GM19324 (cell line): ENCODE data around the gene GPR137C.

Experiments
- ATAC-seq: cut with Tn5 transposase; IDR thresholded peaks from one replicate; pipeline ENCODE4 v1.9.1; 2021; ENCODE audit warnings: mild to moderate bottlenecking, moderate library complexity; ENCODE audit not compliant: unreplicated experiment, low FRiP score

Gene GPR137C, protein sequence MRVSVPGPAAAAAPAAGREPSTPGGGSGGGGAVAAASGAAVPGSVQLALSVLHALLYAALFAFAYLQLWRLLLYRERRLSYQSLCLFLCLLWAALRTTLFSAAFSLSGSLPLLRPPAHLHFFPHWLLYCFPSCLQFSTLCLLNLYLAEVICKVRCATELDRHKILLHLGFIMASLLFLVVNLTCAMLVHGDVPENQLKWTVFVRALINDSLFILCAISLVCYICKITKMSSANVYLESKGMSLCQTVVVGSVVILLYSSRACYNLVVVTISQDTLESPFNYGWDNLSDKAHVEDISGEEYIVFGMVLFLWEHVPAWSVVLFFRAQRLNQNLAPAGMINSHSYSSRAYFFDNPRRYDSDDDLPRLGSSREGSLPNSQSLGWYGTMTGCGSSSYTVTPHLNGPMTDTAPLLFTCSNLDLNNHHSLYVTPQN

DNA sequence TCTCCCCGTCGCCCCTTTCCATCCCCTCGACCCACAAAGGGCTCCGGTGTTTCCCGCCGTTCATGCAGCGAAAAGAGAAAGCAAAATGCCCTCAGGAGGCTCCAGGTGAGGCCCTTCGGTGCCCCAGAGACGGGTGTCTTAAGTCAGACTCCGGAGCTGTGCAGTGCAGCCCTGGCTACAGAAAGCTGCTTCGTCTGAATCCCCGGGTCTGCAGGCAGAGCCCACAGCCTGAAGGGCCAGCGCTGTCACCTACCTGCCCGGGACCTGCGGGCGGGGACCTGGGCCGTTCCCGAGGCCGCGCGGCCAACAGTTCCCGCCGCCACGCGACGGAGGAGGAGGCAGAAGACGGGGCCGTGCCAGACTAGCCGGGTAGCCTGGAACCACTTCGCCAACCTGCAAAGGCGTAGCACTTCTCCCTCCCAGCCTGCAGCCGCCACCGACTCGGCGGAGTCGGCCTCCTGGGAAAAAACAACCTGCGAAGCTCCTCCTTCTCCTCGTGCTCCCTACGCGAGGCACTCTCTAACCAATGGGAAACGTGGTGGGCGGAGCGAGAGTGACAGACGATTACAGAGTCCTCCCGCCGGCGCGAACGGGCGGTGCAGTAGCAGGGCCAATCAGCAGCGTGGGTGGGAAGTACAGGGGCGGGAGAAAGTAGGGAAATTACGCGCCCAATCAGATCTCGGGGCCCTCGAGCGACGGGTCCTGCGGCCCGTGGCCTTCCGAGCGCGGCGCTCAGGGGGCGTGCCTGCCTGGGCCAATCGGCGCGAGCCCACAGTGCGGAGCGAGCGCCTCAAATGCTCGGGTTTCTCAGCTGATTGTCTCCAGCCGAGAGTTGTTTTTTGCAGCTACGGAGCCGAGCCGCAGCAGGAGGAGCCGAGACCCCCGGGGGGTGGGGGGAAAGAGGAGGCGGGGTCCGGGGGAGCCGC lies at the start of gene GPR137C, which contains the start of gene TXNDC16:
GPR137C (plus strand) TSS at position 774 of the 926 bp plus-strand sequence. CDS start 312 bp downstream, outside the sequence.
TXNDC16 (minus strand) TSS at position 443 of the 926 bp plus-strand sequence. CDS start 8,948 bp downstream, outside the sequence.
- ATAC-seq = peak; percentile 97

GRCh38 chr14:52513249-52513648 lies 39.4 kb upstream of the GPR137C start:
- ATAC-seq = no peak

GRCh38 chr14:52514046-52514811 lies 38.4 kb upstream of the GPR137C start:
- no peak for ATAC-seq

DNA sequence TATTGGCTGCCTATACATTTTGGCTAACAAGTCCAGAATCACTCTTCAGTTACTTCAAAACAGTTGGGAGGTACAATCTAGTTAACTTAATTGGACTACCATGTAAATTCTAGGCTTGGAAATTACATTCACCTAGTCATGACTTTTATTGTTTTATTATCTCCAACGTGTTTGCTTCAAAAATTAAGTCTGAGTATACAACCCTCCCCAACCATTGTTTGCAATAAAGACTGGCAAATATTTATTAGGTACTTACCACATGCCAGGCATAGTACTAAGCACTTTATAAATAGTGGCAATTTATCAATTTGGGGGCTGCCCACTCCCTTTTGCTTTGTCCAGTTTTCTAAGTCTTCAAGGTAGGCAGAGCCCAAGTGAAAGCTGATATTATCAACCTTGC lies 30.6 kb upstream of the GPR137C start:
- ATAC-seq = no peak

DNA sequence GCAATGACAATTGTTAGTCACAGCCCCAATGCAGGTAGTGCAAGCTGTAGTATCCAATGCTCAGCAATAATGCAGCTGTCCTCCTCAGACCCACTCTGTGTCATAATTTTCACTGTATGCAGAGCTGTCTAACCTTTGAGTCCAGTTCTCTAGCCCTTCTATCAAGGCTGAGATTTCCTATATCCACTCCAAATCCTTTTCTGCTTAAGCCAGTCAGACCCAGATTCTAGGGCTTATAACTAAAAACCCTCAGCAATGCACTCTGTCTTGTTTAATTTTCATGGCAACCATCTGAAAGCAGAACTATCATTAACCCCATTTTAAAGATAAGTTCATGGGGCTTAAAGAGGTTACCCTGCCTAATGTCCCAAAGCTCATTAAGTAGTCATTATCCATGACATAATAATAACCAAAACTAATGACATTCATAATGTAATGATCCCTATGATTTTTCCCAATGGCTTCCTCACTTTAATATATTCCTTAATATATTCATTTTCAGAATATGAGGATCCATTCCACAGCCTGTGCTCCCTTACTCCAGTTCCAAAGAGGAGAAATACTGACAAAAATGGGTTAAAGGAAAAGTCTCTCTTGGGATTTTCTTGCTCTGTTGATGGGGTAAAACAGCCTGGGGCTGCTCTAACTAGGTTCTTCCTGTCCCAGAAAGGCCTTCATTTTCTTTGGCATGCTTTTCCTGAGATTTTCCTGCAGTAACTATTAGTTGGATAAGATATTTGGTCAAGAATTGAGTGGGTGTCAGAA lies 29.9 kb upstream of the GPR137C start:
- ATAC-seq = no peak

DNA sequence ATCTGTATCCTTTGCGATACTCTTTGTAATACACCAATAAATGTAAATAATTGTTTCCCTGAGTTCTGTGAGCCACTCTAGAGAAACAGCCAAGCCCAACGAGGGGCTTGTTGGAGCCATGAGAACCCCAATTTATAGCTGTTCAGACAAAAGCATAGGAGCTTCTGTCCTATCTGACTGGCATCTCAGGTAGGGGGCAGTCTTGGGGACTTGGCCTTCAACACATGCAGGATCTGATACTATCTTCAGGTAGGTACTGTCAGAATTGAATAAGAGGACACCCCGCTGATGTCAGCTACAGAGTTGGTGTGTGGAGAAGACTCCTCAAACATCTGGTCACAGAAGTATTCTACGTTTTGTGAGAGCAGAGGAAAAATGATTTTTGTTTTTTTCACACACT lies 25.6 kb upstream of the GPR137C start:
- no peak for ATAC-seq

GRCh38 chr14:52531481-52531880 lies 21.2 kb upstream of the GPR137C start:
- ATAC-seq = no peak

DNA sequence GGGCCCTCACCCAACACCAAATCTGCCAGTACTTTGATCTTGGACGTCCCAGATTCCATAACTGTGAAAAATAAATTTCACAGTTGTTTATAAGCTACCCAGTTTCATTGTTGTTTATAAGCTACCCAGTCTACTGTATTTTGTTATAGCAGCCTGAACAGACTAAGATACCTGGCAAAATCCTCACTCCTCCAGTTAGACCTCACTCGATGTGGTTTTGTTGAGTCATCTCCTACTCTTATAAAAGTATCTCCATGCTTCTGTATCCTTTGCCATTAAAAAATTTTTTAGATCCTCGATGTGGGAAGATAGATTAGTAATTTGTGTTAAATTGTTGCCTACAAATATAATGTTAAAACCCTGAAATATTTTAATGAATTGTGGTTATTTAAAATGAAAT lies 16.4 kb upstream of the GPR137C start:
- no peak for ATAC-seq

DNA sequence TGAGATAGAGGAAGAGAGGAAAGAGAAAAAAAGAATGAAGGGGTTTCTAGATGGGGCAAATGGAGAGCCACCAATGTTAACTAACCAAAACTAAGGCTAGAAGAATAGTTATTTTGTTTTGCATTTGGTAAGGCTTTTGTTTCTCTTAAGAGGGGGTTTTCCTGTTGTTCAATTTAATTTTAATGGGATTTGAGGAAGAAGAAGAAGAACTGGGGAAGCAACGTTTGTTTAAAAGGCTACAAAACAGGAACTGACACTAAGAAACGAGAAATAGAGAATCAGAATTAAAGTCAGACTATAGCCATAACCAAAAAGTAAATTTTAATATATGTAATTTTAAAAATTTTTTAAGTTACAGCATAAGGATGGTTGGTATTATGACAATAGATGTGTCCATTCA lies 14.0 kb upstream of the GPR137C start:
- ATAC-seq = no peak

- no peak for ATAC-seq
Observed at GRCh38 chr14:52545584-52546317, 6.9 kb upstream of the GPR137C start.

DNA sequence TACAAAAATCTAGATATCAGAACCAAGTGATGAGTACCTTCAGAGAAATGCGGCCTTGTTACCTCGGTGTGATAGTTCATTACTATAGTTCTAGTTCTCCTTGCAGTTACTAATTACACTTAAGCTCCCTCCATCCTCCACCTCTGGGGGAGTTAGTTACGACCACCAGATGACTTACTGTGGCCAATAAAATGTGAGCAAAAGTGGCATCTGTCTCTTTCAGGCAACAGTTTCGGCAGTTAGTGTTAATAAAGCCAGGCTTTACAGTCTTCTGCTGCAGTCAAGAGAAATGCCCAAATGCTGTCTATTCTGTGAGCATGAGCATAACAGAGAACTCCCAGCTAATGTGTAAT lies 6.3 kb upstream of the GPR137C start:
- ATAC-seq = no peak

- ATAC-seq = no peak
Observed at GRCh38 chr14:52547027-52547426, 5.6 kb upstream of the GPR137C start.

GRCh38 chr14:52547526-52547925 lies 5.1 kb upstream of the GPR137C start:
- ATAC-seq = no peak

DNA sequence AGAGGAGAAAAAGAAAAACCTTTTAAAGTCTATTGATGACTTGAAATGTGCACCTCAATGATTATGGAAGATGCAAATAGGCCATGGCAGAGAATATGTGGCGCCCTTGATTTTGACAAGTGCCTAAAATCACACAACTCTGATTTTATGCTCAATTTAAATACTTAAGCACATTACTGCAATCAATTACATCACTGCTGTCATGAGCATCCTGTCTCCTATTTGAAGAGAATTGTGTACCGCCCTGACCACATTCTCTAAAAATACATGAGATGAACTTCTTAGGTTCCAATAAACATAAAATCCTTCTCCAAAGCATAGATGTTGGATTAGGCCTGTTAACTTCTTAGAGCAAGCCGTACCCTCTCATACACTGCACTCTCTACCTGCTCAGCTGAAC lies 2.0 kb upstream of the GPR137C start:
- no peak for ATAC-seq

- ATAC-seq = no peak
Observed at GRCh38 chr14:52551205-52551604, 1.4 kb upstream of the GPR137C start.

DNA sequence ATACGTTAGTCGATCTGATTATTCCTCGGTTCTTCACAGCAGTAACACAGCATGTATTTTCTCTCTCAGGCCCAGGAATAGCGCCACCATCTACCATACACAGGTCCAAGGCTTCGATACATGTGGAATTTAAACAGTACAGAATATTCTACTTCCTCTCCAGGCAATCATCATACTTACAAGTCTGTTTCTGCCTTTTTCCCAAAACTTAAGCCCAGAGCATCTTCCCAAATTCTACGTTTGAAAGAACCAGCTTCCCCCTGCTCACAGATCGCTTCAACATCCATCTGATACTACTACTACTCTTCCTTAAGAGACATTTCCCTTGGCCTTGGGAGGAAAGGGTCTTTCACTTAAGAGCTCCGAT lies 957 bp upstream of the GPR137C start:
- ATAC-seq = no peak

DNA sequence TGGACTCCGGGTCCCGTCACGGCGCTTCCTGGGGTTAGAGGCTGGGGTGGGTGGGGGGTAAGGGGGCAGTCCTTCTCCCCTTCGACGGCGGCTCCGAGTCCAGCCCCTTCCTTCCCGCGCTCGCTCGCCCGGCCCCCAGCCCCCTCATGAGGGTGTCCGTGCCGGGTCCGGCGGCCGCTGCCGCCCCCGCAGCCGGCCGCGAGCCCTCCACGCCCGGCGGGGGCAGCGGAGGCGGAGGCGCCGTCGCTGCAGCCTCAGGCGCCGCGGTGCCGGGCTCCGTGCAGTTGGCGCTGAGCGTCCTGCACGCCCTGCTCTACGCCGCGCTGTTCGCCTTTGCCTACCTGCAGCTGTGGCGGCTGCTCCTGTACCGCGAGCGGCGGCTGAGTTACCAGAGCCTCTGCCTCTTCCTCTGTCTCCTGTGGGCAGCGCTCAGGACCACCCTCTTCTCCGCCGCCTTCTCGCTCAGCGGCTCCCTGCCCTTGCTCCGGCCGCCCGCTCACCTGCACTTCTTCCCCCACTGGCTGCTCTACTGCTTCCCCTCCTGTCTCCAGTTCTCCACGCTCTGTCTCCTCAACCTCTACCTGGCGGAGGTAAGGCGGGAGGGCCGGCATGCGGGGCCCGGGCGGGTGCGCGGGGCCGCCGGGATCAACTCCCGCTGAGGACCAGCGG lies 500 bp downstream of the GPR137C start:
- peak; percentile 14 for ATAC-seq

DNA sequence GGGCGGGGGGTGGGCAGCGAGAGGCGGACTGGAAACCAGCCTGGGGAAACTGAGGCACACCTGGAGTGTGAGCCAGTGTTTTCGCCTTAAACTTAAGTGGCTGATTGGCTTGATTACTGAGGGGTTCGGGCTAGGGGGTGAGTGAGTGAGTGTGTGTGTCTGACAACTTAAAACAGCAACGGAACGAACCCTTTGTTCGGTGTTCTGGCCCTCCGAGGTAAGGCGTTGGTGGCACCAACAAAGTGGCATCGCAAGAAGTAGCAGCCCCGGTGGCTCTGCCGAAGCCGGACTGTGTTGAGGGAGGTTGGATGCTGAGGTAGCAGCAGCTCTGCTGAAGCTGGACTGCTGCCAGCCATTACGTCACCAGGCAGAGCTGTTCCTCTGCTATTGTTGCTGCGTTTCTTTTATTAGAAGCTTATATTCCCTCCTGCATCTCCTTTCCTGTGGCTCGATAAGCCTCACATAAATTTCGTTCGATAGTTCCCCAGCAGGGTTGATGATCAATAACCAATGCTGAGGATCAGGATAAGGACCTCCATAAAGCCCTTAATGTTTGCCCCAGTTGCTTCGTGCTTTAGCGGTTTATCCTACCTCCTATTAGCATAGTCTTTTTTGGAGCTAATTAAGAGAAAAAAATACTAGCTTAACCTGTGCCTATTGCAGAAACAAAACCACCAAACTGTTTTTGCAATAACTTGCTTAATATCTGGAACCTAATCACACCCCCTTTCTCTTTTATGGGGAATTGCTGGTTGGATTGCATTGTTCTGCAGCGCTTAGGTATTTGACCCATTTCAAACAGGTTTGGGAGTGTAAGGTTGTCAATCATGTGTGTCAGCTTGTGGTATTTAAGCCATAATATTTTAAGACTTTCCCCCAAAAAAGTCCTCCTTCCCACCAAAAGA lies 1.3 kb downstream of the GPR137C start:
- no peak for ATAC-seq
